Measurements from ENCODE around the gene DKKL1. TPM values are rescaled to one million over a fixed set of nuclear protein-coding genes. Genes with fewer than 3 reads are reported as not detected.
A peak's percentile ranks its signal among the peaks of the same experiment; 100 is the strongest.

The DKKL1 gene
- total RNA-seq, 1 donor from 2014 or later = 2.8 TPM

DNA sequence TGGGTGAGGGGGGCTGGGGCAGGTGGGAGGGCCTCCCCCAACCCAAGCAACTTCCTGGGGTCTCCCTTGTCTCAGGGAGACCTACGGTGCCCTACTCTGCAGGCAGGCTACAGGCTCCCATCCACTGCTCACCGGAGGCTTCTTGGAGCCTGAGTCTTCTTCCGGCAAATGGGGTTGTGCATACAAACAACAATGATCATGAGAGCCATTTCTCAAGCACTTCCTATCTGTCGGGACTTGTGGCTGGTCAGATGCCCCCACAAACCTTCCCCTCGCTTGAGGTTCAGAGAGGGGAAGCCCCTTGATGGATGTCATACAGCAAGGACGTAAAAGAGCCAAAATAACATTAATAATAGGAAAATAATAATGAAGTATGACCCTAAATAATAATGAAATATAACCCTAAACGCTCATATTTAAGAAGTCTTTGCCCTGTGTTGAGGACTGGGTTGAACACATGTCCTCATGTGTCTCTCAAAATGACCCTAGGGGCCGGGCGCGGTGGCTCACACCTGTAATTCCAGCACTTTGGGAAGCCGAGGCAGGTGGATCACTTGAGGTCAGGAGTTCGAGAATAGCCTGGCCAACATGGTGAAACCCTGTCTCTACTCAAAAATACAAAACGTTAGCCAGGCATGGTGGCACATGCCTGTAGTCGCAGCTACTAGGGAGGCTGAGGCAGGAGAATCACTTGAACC, 27.7 kb upstream of the DKKL1 start:
- Mint-ChIP-seq H3K27ac (ENCODE audit: unreplicated experiment) (no peak overlapping the region), H3K4me1 (ENCODE audit: low read depth, unreplicated experiment) (peaks cover 12% of the 10 kb centered on the region), H3K4me3 (ENCODE audit: unreplicated experiment) (no peak overlapping the region), H3K9me3 (ENCODE audit: unreplicated experiment) (peaks cover 21% of the 10 kb centered on the region), H3K36me3 (ENCODE audit: unreplicated experiment) (peaks cover 8% of the 10 kb centered on the region), H3K27me3 (ENCODE audit: unreplicated experiment) (peaks cover 29% of the 10 kb centered on the region)
- TF ChIP-seq CTCF (IDR thresholded peaks at IDR 0.05; ENCODE audit: partially characterized antibody, unreplicated experiment) = no peak
- no peak for DNase-seq

DNA sequence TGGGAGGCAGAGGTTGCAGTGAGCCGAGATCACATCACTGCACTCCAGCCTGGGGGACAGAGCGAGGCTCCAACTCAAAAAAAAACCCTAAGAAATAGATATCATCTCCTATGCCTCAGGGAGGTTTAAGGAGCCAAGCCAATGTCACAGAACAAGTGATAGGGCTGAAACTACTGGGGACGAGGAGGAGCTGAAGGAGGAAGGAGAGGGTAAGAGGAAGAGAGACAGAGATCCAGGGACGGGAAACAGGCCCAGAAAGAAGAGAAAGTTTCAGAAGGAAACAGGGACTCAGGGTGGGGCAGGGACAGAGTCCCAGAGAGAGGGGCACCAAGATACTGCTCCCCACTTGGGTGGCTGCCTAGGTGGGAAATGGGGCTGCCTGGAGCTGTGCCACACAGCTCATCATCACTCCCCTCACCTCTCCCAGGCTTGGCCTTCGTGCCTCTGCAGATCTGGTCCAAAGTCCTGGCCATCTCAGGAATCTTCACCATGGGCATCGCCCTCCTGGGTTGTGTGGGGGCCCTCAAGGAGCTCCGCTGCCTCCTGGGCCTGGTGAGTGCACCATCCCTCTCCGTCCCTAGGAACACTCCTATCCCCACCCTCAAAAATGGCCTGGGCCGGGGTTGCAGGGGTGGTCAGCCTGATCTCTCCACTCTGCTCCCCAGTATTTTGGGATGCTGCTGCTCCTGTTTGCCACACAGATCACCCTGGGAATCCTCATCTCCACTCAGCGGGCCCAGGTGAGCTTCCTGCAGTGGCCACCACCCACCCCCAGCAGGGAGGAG, 27.0 kb upstream of the DKKL1 start:
- peaks cover 8% of the 10 kb centered on the region for H3K36me3 Mint-ChIP-seq (ENCODE audit: unreplicated experiment)
- DNase-seq = no peak
- H3K4me3 Mint-ChIP-seq (ENCODE audit: unreplicated experiment) = no peak overlapping the region
- no peak overlapping the region for H3K27ac Mint-ChIP-seq (ENCODE audit: unreplicated experiment)
- H3K9me3 Mint-ChIP-seq (ENCODE audit: unreplicated experiment) = peaks cover 19% of the 10 kb centered on the region
- peaks cover 29% of the 10 kb centered on the region for H3K27me3 Mint-ChIP-seq (ENCODE audit: unreplicated experiment)
- TF ChIP-seq CTCF (IDR thresholded peaks at IDR 0.05; ENCODE audit: partially characterized antibody, unreplicated experiment) = no peak
- H3K4me1 Mint-ChIP-seq (ENCODE audit: low read depth, unreplicated experiment) = peaks cover 12% of the 10 kb centered on the region

DNA sequence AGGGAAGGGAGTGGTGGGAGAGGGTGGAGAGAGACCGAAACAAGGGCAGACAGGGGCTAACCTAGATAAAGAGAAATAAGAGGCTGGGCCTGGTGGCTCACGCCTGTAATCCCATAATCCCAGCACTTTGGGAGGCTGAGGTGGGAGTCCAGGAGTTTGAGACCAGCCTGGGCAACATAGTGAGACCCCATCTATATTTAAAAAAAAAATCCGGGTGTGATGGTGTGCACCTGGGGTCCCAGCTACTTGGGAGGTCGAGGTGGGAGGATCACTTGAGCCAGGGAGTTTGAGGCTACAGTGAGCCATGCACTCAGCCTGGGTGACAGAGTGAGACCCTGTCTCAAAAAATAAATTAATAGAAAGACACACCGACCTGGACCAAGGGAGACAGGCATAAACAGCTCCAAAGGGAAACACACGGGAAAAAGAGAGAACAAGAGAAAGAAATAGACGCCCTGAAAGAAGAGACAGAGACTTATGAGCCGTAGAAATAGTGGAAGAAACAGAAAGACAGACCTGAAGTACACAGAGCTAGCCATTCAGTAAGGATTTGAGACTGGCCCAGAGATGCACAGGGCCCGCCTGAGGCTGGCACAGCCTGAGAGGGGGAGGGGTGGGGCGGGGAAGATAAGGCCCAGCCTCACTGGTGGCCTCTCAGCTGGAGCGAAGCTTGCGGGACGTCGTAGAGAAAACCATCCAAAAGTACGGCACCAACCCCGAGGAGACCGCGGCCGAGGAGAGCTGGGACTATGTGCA, 26.2 kb upstream of the DKKL1 start:
- peaks cover 19% of the 10 kb centered on the region for H3K9me3 Mint-ChIP-seq (ENCODE audit: unreplicated experiment)
- H3K36me3 Mint-ChIP-seq (ENCODE audit: unreplicated experiment) = peaks cover 8% of the 10 kb centered on the region
- peaks cover 12% of the 10 kb centered on the region for H3K4me1 Mint-ChIP-seq (ENCODE audit: low read depth, unreplicated experiment)
- DNase-seq = no peak
- no peak overlapping the region for H3K27ac Mint-ChIP-seq (ENCODE audit: unreplicated experiment)
- H3K27me3 Mint-ChIP-seq (ENCODE audit: unreplicated experiment) = peaks cover 29% of the 10 kb centered on the region
- no peak for TF ChIP-seq CTCF (IDR thresholded peaks at IDR 0.05; ENCODE audit: partially characterized antibody, unreplicated experiment)
- peak overlapping the region; percentile 6 for H3K4me3 Mint-ChIP-seq (ENCODE audit: unreplicated experiment)

GRCh38 chr19:49338023-49338677, 25.5 kb upstream of the DKKL1 start:
- peaks cover 29% of the 10 kb centered on the region for H3K27me3 Mint-ChIP-seq (ENCODE audit: unreplicated experiment)
- peaks cover 12% of the 10 kb centered on the region for H3K4me1 Mint-ChIP-seq (ENCODE audit: low read depth, unreplicated experiment)
- TF ChIP-seq CTCF (IDR thresholded peaks at IDR 0.05; ENCODE audit: partially characterized antibody, unreplicated experiment) = no peak
- H3K9me3 Mint-ChIP-seq (ENCODE audit: unreplicated experiment) = peaks cover 18% of the 10 kb centered on the region
- H3K4me3 Mint-ChIP-seq (ENCODE audit: unreplicated experiment) = peak overlapping the region; percentile 72
- H3K27ac Mint-ChIP-seq (ENCODE audit: unreplicated experiment) = peak overlapping the region; percentile 33
- DNase-seq = no peak
- peaks cover 15% of the 10 kb centered on the region for H3K36me3 Mint-ChIP-seq (ENCODE audit: unreplicated experiment)
